Hematopoietic multipotent progenitor cell treated with erythropoietin and hydrocortisone succinate and interleukin-3 and kit ligand, for 4 days (in vitro differentiated cells): Measurements from ENCODE around the gene B3GAT2.
"Not testable (repeated sequence)": the region's sequence is repeated elsewhere in the genome, so short reads cannot be mapped to it uniquely, and the experiment has no call there.

Experiments
- DNase-seq: peaks from one replicate; pipeline ENCODE4 v3.0.0-alpha.2; 2015

B3GAT2 gene, protein sequence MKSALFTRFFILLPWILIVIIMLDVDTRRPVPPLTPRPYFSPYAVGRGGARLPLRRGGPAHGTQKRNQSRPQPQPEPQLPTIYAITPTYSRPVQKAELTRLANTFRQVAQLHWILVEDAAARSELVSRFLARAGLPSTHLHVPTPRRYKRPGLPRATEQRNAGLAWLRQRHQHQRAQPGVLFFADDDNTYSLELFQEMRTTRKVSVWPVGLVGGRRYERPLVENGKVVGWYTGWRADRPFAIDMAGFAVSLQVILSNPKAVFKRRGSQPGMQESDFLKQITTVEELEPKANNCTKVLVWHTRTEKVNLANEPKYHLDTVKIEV

GRCh38 chr6:70956451-70957283, at the start of gene B3GAT2:
Gene B3GAT2 (minus strand): TSS chr6:70957060. CDS start chr6:70956429, 631 bp downstream.
- peak; percentile 16 for DNase-seq

GRCh38 chr6:70998148-70998547, 41.3 kb upstream of the B3GAT2 start:
- no peak for DNase-seq

DNA sequence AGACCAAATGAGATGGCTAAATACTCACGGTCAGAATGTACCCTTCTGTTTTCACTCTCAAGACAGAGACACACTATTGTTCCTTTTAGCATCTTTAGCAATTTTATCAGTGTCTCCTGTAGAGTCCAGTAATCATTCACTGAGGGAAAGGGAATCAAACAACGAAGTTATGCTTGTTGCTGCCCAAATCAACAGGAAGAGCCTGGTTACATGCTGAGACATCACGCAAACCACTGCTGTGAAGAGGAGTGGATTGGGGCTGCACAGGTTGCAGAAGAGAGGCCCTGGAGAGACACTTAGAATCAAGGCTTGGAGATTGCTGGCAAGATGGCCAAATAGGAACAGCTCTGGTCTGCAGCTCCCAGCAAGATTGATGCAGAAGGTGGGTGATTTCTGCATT, 40.5 kb upstream of the B3GAT2 start:
- DNase-seq, result no peak

DNA sequence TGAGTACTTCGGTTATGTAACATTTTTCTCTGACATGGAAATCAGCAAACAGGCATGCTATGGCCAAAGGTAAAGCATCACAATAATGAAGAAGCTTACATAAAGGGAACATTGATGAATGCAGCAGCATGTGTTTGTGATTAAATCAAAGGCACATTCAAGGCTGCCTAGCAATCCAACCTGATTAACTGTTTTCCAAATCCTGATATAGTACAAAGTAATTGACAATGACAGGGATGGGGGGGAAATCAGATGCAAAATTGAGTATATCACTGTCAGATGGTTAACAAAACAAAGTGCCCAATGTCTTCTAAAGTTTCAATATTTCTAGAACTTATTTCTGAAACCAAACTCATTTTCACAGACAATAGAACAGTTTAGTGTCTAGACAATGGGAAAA, 39.2 kb upstream of the B3GAT2 start:
- no peak for DNase-seq

- DNase-seq, result no peak
Observed at GRCh38 chr6:70995411-70995810, 38.6 kb upstream of the B3GAT2 start.

- no peak for DNase-seq
Observed at GRCh38 chr6:70991253-70991652, 34.4 kb upstream of the B3GAT2 start.

DNA sequence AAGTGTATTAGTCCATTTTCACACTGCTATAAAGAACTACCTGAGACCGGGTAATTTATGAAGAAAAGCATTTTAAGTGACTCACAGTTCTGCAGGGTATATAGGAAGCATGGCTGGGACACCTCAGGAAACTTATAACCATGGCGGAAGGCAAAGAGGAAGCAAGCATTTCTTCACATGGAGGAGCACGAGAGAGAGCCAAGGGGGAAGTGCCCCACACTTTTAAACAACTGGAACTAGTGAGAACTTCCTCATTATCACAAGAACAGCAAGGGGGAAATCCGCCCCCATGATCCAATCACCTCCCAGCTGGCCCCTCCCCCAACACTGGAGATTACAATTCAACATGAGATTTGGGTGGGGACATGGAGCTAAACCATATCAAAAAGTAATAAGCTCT, 28.3 kb upstream of the B3GAT2 start:
- peak; percentile 43 for DNase-seq

DNA sequence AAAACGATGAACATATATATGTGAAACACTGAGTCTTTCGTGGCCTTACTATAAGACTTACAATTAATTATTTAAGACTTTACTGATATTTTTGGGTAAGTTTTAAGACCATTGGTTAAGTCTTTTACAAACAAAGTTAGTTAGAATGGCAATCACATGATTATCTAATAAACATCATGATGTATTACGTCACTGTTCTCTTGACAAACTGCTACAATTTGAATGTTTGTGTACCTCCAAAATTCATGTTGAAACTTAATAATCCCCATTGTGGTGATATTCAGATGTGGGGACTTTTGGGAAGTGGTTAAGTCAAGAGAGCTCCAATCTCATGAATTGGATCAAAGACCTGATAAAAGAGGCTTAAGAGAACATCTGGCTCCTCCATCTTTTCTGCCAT, 25.9 kb upstream of the B3GAT2 start:
- no peak for DNase-seq

DNA sequence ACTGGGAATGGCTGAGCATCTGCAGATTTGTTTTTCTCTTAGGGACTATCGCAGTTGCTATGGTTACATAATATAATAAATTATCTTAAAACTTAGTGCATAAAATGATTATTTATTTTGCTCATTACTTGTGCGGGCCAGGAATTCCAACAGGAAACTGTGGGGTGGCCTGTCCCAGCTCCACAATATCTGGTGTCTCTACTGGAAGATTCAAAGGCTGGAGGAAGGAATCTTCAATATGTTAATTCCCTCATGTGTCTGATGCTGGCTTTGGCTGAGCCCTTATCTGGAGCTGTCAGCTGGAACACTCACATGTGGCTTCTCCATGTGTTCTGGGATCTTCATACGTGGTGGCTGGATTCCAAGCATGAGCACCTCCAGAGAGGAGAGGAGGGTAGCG, 23.9 kb upstream of the B3GAT2 start:
- DNase-seq, result peak; percentile 14

DNA sequence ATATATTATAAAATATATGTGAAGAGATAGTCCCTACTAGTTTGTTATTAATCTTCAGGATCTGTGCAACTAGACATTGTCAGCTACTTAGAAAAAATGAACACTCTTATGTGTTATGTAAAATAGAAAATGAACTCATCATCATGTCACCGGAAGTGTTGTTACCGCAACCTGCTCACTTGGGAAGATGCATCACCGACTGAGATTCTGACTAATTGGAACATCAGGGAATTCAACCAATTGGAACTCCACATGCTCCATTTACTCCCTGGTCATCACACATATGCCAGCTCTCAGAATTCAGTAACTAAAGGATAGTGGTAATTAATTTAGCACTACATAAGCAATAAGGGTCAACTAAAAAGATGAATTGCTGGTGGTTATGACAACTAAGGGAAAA, 16.7 kb upstream of the B3GAT2 start:
- no peak for DNase-seq

DNA sequence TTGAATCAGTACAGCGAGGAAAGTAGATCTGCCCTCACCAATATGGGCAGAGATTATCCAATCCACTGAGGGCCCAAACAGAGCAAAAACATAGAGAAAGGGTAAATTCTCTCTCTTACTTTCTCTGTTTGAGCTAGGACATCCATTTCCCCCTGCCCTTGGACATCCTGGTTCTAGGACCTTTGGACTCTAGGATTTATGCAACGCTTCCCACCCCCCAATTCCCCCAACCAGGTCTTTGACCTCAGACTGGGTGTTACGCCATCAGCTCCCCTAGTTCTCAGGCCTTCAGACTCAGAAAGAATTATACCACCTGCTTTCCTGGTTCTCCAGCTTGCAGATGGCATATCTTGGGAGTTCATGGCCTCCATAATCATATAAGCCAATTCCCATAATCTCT, 10.2 kb upstream of the B3GAT2 start:
- DNase-seq, result no peak

DNA sequence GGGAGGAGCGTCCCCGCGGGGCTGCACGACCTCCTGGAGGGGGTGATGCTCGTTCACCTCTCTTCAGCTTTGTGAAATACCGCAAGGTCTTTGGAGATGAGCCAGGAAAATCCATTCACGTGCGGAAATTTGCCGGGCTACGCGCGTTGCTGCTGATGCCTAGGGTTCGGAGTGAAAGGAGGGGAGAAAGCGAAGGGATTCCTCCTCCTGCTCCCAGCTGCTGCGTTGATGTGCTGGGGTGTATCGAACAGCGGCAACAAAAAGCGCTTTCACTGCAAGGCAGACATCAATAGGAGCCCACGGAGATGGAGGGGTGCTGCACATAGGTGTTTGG, 391 bp upstream of the B3GAT2 start:
- DNase-seq, result no peak

GRCh38 chr6:70956191-70956450, 739 bp downstream of the B3GAT2 start:
- DNase-seq, result no peak

DNA sequence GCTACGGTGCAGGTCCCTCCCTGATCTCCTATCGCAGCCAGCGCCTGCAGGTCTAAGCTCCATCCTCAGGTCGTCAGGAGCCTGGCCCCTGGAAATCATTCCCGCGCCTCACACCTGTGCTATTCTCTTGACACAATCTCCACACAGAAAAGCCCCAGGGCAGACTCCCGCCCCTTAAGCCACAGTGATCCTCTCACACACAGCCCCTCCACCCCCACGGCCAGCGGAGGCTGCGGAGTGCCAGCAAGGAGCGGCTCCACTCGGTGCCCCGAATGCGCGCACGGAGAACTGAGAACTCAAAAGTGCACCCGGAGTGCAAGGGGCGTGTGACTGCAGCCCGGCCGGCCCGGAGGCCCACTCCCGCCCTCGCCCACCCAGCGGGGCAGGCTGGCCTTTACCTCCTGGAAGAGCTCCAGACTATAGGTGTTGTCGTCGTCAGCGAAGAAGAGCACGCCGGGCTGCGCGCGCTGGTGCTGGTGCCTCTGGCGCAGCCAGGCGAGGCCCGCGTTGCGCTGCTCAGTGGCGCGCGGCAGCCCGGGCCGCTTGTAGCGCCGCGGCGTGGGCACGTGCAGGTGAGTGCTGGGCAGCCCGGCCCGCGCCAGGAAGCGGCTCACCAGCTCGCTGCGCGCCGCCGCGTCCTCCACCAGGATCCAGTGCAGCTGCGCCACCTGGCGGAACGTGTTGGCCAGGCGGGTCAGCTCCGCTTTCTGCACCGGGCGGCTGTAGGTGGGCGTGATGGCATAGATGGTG, 1.2 kb downstream of the B3GAT2 start:
- peak; percentile 88 for DNase-seq

GRCh38 chr6:70954750-70955149, 2.1 kb downstream of the B3GAT2 start:
- DNase-seq, result no peak

- DNase-seq, result no peak
Observed at GRCh38 chr6:70954176-70954575, 2.7 kb downstream of the B3GAT2 start.

DNA sequence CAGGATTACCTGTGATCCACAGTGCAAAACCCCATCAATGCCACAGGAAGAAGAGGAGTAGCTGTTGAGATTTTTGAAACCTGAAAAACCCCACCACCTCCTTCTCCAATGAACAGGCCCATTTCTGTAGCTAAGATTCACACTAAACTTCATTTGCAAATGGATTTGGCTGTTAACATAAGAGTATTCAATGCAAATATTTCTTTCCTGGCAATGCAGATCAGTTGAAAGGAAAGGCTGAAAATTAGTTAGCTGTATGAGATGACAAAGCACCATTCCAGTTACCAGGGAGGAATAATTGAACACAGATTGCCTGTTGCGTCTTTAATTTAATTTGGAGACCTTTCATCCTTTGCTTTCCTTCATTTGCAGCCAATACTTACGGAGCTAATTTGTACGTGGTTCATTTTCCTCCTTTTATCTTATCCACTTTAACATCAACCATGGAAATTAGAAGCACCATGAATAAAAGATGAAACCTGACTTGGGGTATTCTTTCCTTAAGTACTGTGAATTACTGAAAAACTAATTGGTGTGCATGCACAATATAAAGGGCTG, 4.2 kb downstream of the B3GAT2 start:
- DNase-seq, result no peak

GRCh38 chr6:70944321-70944720, 12.5 kb downstream of the B3GAT2 start:
- DNase-seq, result not testable (repeated sequence)

- no peak for DNase-seq
Observed at GRCh38 chr6:70933853-70934252, 23.0 kb downstream of the B3GAT2 start.

DNA sequence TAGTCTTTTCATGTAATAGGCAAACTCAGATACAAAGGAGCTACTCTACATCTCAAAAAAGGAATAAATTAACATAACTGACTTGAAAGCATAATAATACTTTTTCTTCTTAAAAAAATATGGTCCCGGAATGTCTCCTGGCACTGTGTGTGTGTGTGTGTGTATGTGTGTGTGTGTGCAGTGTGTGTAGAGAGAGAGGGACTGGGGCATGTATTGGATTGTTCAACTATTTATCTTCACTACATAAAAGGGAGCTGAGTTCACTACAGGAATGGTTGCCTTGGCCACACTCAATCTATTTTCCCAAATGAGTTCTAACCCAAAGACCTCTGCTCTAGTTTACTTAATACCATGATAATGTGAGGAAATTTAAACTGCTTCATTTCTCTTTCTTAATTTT, 51.1 kb downstream of the B3GAT2 start:
- DNase-seq, result no peak

- no peak for DNase-seq
Observed at GRCh38 chr6:70903665-70904452, 53.0 kb downstream of the B3GAT2 start.

- DNase-seq, result peak; percentile 10
Observed at GRCh38 chr6:70901324-70901723, 55.5 kb downstream of the B3GAT2 start.

GRCh38 chr6:70900047-70900446, 56.8 kb downstream of the B3GAT2 start:
- no peak for DNase-seq
